Activated CD8-positive, alpha-beta memory T cell treated with anti-CD3 and anti-CD28 coated beads, Interleukin-2, amount 10 ng/mL, durations not matched to agents 7 days and 5 days (primary cell): ENCODE data around the gene AKT1S1. TPM values are rescaled to one million over a fixed set of nuclear protein-coding genes. Genes with fewer than 3 reads are reported as not detected.

ENCODE experiments used
- ATAC-seq: fragments of 150-1000 bp; cut with Tn5 transposase; one replicate; pipeline ENCODE4 v1.10.0; 2021; ENCODE audit warnings: moderate library complexity
- CTCF ChIA-PET: fragments of 350-600 bp; sonication (Branson Sonifier 250); formaldehyde crosslinking; loops from one replicate; lab custom pipeline; 2021; ENCODE audit warnings: antibody characterized with exemption; lab: Charles Lee
- DNase-seq: peaks from one replicate; pipeline ENCODE4 v3.0.0-alpha.2; 2020
- H3K27ac Mint-ChIP-seq: one replicate; pipeline ENCODE4 v1.8.0; 2021; ENCODE audit warnings: mild to moderate bottlenecking, mixed read lengths
- H3K27me3 Mint-ChIP-seq: one replicate; pipeline ENCODE4 v1.8.0; 2021; ENCODE audit warnings: mixed read lengths
- H3K36me3 Mint-ChIP-seq: one replicate; pipeline ENCODE4 v1.8.0; 2021; ENCODE audit warnings: mild to moderate bottlenecking, mixed read lengths
- H3K4me1 Mint-ChIP-seq: one replicate; pipeline ENCODE4 v1.8.0; 2021; ENCODE audit warnings: mixed read lengths
- H3K4me3 Mint-ChIP-seq: one replicate; pipeline ENCODE4 v1.8.0; 2021; ENCODE audit warnings: mild to moderate bottlenecking, moderate library complexity, mixed read lengths
- H3K9me3 Mint-ChIP-seq: one replicate; pipeline ENCODE4 v1.8.0; 2022; ENCODE audit warnings: low read depth, mixed read lengths
- total RNA-seq, 2 experiments: library from RNA; stranded (reverse); gene quantifications; one replicate each; pipeline ENCODE4 v1.2.3, GENCODE V29; 2021

Gene AKT1S1
- total RNA-seq, 2 experiments from 2014 or later: 13.4 to 21.2 TPM

GRCh38 chr19:49855676-49856573, 21.2 kb downstream of the AKT1S1 start:
- CTCF ChIA-PET: no interaction called here
- no peak overlapping the region for H3K4me3 Mint-ChIP-seq
- H3K27ac Mint-ChIP-seq: no peak overlapping the region
- DNase-seq (no peak), ATAC-seq (no peak)
- peaks cover 4% of the 10 kb centered on the region for H3K36me3 Mint-ChIP-seq
- peaks cover 14% of the 10 kb centered on the region for H3K4me1 Mint-ChIP-seq
- H3K9me3 Mint-ChIP-seq: no peaks in the 10 kb centered on the region
- H3K27me3 Mint-ChIP-seq: peaks cover 8% of the 10 kb centered on the region

GRCh38 chr19:49855277-49855675, 21.9 kb downstream of the AKT1S1 start:
- no peak overlapping the region for H3K4me3 Mint-ChIP-seq
- DNase-seq (no peak), ATAC-seq (no peak)
- CTCF ChIA-PET: interaction anchor here (1.2 kb wide), 1 partner anchor 8 kb away, joined by 3 read pairs; no protein-coding TSS in a partner anchor
- peaks cover 15% of the 10 kb centered on the region for H3K4me1 Mint-ChIP-seq
- peaks cover 2% of the 10 kb centered on the region for H3K36me3 Mint-ChIP-seq
- H3K27ac Mint-ChIP-seq: no peak overlapping the region
- H3K27me3 Mint-ChIP-seq: peaks cover 8% of the 10 kb centered on the region
- no peaks in the 10 kb centered on the region for H3K9me3 Mint-ChIP-seq

- CTCF ChIA-PET: interaction anchor here (1.2 kb wide), 1 partner anchor 9 kb away, joined by 3 read pairs; no protein-coding TSS in a partner anchor
- DNase-seq: no peak
- H3K36me3 Mint-ChIP-seq: no peaks in the 10 kb centered on the region
- peaks cover 21% of the 10 kb centered on the region for H3K4me1 Mint-ChIP-seq
- ATAC-seq: no peak
- no peak overlapping the region for H3K4me3 Mint-ChIP-seq
- H3K27me3 Mint-ChIP-seq: peaks cover 8% of the 10 kb centered on the region
- H3K9me3 Mint-ChIP-seq: no peaks in the 10 kb centered on the region
- H3K27ac Mint-ChIP-seq: no peak overlapping the region
Observed at GRCh38 chr19:49854378-49855263, 22.5 kb downstream of the AKT1S1 start.

GRCh38 chr19:49853852-49854377, 23.2 kb downstream of the AKT1S1 start:
- Mint-ChIP-seq H3K36me3 (peaks cover 1% of the 10 kb centered on the region), H3K27ac (no peak overlapping the region), H3K9me3 (peaks cover 2% of the 10 kb centered on the region), H3K4me3 (no peak overlapping the region), H3K27me3 (peaks cover 8% of the 10 kb centered on the region), H3K4me1 (peaks cover 26% of the 10 kb centered on the region)
- CTCF ChIA-PET: interaction anchor here (1.2 kb wide), 1 partner anchor 10 kb away, joined by 3 read pairs; no protein-coding TSS in a partner anchor
- ATAC-seq (no peak), DNase-seq (no peak)

GRCh38 chr19:49852631-49853126, 24.5 kb downstream of the AKT1S1 start:
- DNase-seq (no peak), ATAC-seq (no peak)
- Mint-ChIP-seq H3K4me1 (peaks cover 38% of the 10 kb centered on the region), H3K9me3 (peaks cover 2% of the 10 kb centered on the region), H3K36me3 (peaks cover 1% of the 10 kb centered on the region), H3K27ac (no peak overlapping the region), H3K4me3 (peak overlapping the region; percentile 59), H3K27me3 (peaks cover 14% of the 10 kb centered on the region)
- CTCF ChIA-PET: no interaction called here

GRCh38 chr19:49851456-49852259, 25.5 kb downstream of the AKT1S1 start:
- CTCF ChIA-PET: interaction anchor here (1.1 kb wide), 1 partner anchor 173 kb away, joined by 5 read pairs; no protein-coding TSS in a partner anchor
- peak overlapping the region; percentile 59 for H3K4me3 Mint-ChIP-seq
- no peak for DNase-seq
- H3K27ac Mint-ChIP-seq: peak overlapping the region; percentile 33
- peak; percentile 1 for ATAC-seq
- peaks cover 42% of the 10 kb centered on the region for H3K4me1 Mint-ChIP-seq
- peaks cover 2% of the 10 kb centered on the region for H3K9me3 Mint-ChIP-seq
- peaks cover 18% of the 10 kb centered on the region for H3K27me3 Mint-ChIP-seq
- H3K36me3 Mint-ChIP-seq: peaks cover 1% of the 10 kb centered on the region

GRCh38 chr19:49850487-49851342, 26.4 kb downstream of the AKT1S1 start, which contains the start of gene PTOV1:
Gene PTOV1, plus strand, starts transcription at chr19:49851159.
- Mint-ChIP-seq H3K4me3 (peak within 1 kb of the TSS; percentile 85), H3K4me1 (peaks cover 42% of the 10 kb centered on the region), H3K27ac (peak within 1 kb of the TSS; percentile 96), H3K36me3 (peaks cover 1% of the 10 kb centered on the region), H3K27me3 (peaks cover 21% of the 10 kb centered on the region), H3K9me3 (peaks cover 2% of the 10 kb centered on the region)
- peak; percentile 89 for ATAC-seq
- peak; percentile 92 for DNase-seq
- CTCF ChIA-PET: interaction anchor here (0.9 to 3.4 kb wide), 7 partner anchors 10 to 285 kb away, joined by 3 to 14 read pairs (median 4); partner anchors contain the start of gene FUZ

GRCh38 chr19:49850221-49850486, 27.0 kb downstream of the AKT1S1 start:
- peaks cover 21% of the 10 kb centered on the region for H3K27me3 Mint-ChIP-seq
- DNase-seq (no peak), ATAC-seq (no peak)
- H3K36me3 Mint-ChIP-seq: peaks cover 1% of the 10 kb centered on the region
- peaks cover 42% of the 10 kb centered on the region for H3K4me1 Mint-ChIP-seq
- H3K27ac Mint-ChIP-seq: peak overlapping the region; percentile 61
- CTCF ChIA-PET: interaction anchor here (0.6 to 3.4 kb wide), 7 partner anchors 10 to 789 kb away, joined by 3 to 14 read pairs (median 4); partner anchors contain the start of gene FUZ
- H3K4me3 Mint-ChIP-seq: peak overlapping the region; percentile 85
- H3K9me3 Mint-ChIP-seq: peaks cover 2% of the 10 kb centered on the region

GRCh38 chr19:49849433-49850220, 27.5 kb downstream of the AKT1S1 start:
- DNase-seq (no peak), ATAC-seq (no peak)
- CTCF ChIA-PET: interaction anchor here (0.6 to 3.4 kb wide), 5 partner anchors 11 to 789 kb away, joined by 3 to 14 read pairs (median 4); partner anchors contain the start of gene FUZ
- Mint-ChIP-seq H3K27ac (peak overlapping the region; percentile 61), H3K27me3 (peaks cover 21% of the 10 kb centered on the region), H3K36me3 (peaks cover 1% of the 10 kb centered on the region), H3K4me1 (peaks cover 42% of the 10 kb centered on the region), H3K9me3 (peaks cover 2% of the 10 kb centered on the region), H3K4me3 (peak overlapping the region; percentile 85)

- CTCF ChIA-PET: interaction anchor here (0.7 to 3.4 kb wide), 5 partner anchors 21 to 132 kb away, joined by 4 to 14 read pairs (median 6); partner anchors contain the start of genes FUZ and MED25
- peak overlapping the region; percentile 70 for H3K27ac Mint-ChIP-seq
- H3K4me1 Mint-ChIP-seq: peaks cover 42% of the 10 kb centered on the region
- H3K27me3 Mint-ChIP-seq: peaks cover 21% of the 10 kb centered on the region
- peak overlapping the region; percentile 43 for H3K4me3 Mint-ChIP-seq
- no peak for ATAC-seq
- peaks cover 2% of the 10 kb centered on the region for H3K9me3 Mint-ChIP-seq
- DNase-seq: no peak
- H3K36me3 Mint-ChIP-seq: peaks cover 1% of the 10 kb centered on the region
Observed at GRCh38 chr19:49848938-49849337, 28.2 kb downstream of the AKT1S1 start.
